GM12875 (cell line): ENCODE results near the gene PLEKHG2.

ENCODE experiments used
- H3K4me3 ChIP-seq: one replicate; pipeline ENCODE4 v1.5.1; 2011; ENCODE audit warnings: low read depth, low read length, control low read depth
- CTCF ChIP-seq: IDR thresholded peaks from 2 replicates; pipeline ENCODE4 v1.5.1; 2011; ENCODE audit warnings: low read depth, mild to moderate bottlenecking, control low read depth, inconsistent platforms, low read length, moderate library complexity, borderline replicate concordance; ENCODE audit not compliant: insufficient read depth

PLEKHG2 gene

GRCh38 chr19:39403331-39404312 is 8.8 kb upstream of the PLEKHG2 start:
- TF ChIP-seq CTCF: no peak

GRCh38 chr19:39405261-39405957 is 7.1 kb upstream of the PLEKHG2 start:
- no peak overlapping the region for H3K4me3 ChIP-seq
- TF ChIP-seq CTCF: no peak

More at GRCh38 chr19:39403331-39404312, 8.8 kb upstream of the PLEKHG2 start:
- H3K4me3 ChIP-seq: peak overlapping the region; percentile 59

GRCh38 chr19:39405958-39406655 is 6.4 kb upstream of the PLEKHG2 start:
- no peak for TF ChIP-seq CTCF

GRCh38 chr19:39406656-39407409 is 5.6 kb upstream of the PLEKHG2 start, which contains the start of gene ZFP36:
ZFP36 (plus strand) TSS chr19:39406847; CDS start chr19:39406905, 58 bp downstream.
- TF ChIP-seq CTCF: 0 out of 2 replicates have a peak, but pooled peaks have one; percentile 10
- H3K4me3 ChIP-seq: peak within 1 kb of the TSS; percentile 95

More at GRCh38 chr19:39405958-39406655, 6.4 kb upstream of the PLEKHG2 start:
- peak overlapping the region; percentile 95 for H3K4me3 ChIP-seq

GRCh38 chr19:39407410-39407659 is 5.1 kb upstream of the PLEKHG2 start:
- TF ChIP-seq CTCF: no peak

GRCh38 chr19:39407660-39408391 is 4.6 kb upstream of the PLEKHG2 start:
- H3K4me3 ChIP-seq: peak overlapping the region; percentile 95
- TF ChIP-seq CTCF: no peak

More at GRCh38 chr19:39407410-39407659, 5.1 kb upstream of the PLEKHG2 start:
- peak overlapping the region; percentile 95 for H3K4me3 ChIP-seq
